GM06990 (cell line): Measurements from ENCODE around the gene SRRM4.
"Not testable (repeated sequence)": the region's sequence is repeated elsewhere in the genome, so short reads cannot be mapped to it uniquely, and the experiment has no call there.

Experiments used
- DNase-seq: peaks from one replicate; pipeline ENCODE4 v3.0.0-alpha.2; 2011; ENCODE audit not compliant: insufficient read length; ENCODE audit errors: extremely low read depth
- H3K27me3 ChIP-seq: replicated peaks from 2 replicates; pipeline ENCODE4 v1.6.0; 2011; ENCODE audit warnings: low read length; ENCODE audit not compliant: control insufficient read depth, insufficient read depth
- H3K36me3 ChIP-seq: 2 replicates; pipeline ENCODE4 v1.5.1; 2011; ENCODE audit warnings: low read length; ENCODE audit not compliant: control insufficient read depth, insufficient read depth
- H3K4me3 ChIP-seq: replicated peaks from 2 replicates; pipeline ENCODE4 v1.5.1; 2011; ENCODE audit warnings: low read depth, mild to moderate bottlenecking, control low read depth, low read length
- TF ChIP-seq, protein P1 (sequence below): IDR thresholded peaks from 2 replicates; pipeline ENCODE4 v1.5.1; 2011; ENCODE audit warnings: low read length, control low read depth, mild to moderate bottlenecking, inconsistent platforms; ENCODE audit not compliant: insufficient read depth, poor library complexity, severe bottlenecking

SRRM4 gene

DNA sequence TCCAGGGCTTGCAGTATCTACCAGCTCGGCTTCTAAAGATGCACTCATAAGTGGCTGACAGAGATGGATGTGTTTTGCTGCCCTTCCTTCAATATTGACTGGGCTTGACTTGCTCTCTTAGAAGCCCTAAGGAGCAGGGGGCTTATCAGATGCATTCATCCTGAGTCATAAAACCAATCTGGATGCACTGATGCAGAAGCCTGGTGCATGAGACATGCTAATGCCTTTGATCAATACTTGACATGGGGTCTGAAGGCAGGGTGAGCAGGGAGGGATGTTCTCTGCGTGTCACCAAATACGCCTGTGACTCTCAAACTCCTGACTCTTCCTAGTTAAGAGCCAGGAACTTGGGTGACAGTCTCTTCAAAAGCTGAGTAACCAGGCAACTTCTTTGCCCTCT, 119.6 kb downstream of the SRRM4 start:
- TF ChIP-seq, protein P1, sequence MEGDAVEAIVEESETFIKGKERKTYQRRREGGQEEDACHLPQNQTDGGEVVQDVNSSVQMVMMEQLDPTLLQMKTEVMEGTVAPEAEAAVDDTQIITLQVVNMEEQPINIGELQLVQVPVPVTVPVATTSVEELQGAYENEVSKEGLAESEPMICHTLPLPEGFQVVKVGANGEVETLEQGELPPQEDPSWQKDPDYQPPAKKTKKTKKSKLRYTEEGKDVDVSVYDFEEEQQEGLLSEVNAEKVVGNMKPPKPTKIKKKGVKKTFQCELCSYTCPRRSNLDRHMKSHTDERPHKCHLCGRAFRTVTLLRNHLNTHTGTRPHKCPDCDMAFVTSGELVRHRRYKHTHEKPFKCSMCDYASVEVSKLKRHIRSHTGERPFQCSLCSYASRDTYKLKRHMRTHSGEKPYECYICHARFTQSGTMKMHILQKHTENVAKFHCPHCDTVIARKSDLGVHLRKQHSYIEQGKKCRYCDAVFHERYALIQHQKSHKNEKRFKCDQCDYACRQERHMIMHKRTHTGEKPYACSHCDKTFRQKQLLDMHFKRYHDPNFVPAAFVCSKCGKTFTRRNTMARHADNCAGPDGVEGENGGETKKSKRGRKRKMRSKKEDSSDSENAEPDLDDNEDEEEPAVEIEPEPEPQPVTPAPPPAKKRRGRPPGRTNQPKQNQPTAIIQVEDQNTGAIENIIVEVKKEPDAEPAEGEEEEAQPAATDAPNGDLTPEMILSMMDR: no peak
- no peak for DNase-seq

DNA sequence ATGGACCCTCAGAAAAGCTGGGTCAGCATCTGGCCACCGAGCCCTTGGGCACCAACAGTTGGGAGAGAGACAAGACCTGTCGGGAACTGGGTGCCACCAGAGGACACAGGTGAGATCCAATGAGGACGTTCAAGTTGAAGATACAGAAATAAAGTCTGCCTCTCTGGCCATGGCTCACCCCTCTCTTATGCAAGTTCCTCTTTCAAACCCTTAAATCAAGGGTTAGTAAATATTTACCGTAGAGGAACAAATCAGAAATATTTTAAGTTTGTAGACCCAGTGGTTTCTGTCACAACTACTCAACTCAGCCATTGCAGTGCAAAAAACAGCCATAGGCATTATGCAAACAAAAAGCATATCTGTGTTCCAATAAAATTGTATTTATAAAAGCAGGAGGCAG, 120.9 kb downstream of the SRRM4 start:
- no peak for DNase-seq
- TF ChIP-seq, protein P1: no peak

More for the DNA sequence above, 119.6 kb downstream of the SRRM4 start:
- Histone ChIP-seq H3K36me3 (no peaks in the 10 kb centered on the region), H3K27me3 (no peaks in the 10 kb centered on the region; the same call in 1 of the 2 replicates), H3K4me3 (no peak overlapping the region)

DNA sequence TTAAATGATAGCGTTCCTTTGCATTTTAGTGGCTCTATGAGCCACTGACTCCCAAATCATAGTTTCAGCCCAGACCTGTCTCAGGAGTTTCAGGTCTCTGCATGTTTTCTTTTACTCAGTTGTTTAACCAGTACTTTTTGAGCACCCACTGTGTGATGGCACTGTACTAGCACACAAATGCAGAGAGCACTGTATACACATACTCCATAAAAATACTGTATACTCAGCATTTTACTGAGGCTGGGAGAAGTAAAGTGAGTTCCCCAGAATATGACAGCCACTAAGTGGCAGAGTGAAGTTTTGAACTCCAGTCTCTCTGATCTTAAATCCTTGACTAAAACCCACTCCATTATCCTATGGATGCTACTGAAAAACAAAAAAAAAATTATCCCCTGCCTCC, 121.4 kb downstream of the SRRM4 start:
- Histone ChIP-seq H3K27me3 (no peaks in the 10 kb centered on the region; the same call in 1 of the 2 replicates), H3K36me3 (no peaks in the 10 kb centered on the region), H3K4me3 (no peak overlapping the region)
- TF ChIP-seq, protein P1: no peak
- DNase-seq: no peak

More for the DNA sequence above, 120.9 kb downstream of the SRRM4 start:
- H3K27me3 ChIP-seq: no peaks in the 10 kb centered on the region; the same call in 1 of the 2 replicates
- no peak overlapping the region for H3K4me3 ChIP-seq
- no peaks in the 10 kb centered on the region for H3K36me3 ChIP-seq

DNA sequence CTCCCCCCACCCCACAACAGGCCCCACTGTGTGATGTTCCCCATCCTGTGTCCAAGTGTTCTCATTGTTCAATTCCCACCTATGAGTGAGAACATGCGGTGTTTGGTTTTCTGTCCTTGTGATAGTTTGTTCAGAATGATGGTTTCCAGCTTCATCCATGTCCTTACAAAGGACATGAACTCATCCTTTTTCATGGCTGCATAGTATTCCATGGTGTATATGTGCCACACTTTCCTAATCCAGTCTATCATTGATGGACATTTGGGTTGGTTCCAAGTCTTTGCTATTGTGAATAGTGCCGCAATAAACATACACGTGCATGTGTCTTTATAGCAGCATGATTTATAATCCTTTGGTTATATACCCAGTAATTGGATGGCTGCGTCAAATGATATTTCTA, 123.6 kb downstream of the SRRM4 start:
- H3K27me3 ChIP-seq, H3K36me3 ChIP-seq, H3K4me3 ChIP-seq, DNase-seq: not testable (repeated sequence)

DNA sequence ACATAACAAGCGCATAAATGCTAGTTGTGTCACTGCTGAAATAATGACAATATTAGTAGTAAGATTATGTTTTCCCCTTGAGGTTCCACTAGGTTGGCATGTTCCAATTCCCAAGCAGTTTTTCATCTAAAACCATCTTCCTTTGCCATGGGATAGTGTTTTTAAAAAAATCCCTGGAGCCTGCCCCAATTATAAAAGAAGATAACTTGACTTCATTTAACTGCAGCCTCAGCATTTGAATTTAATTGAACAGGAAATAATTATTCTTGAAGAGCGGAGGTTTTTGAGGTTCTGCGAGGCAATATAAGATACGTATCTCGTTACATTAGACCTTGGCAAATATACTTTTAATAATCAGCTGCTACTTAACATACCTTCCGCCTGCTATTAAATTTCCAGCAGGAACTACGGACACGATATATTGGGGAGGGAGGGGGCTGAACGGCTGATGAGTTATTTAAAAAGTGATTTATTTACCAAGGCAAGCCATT, 132.2 kb downstream of the SRRM4 start:
- Histone ChIP-seq H3K27me3 (no peaks in the 10 kb centered on the region), H3K36me3 (no peaks in the 10 kb centered on the region), H3K4me3 (no peak overlapping the region)
- DNase-seq: no peak
- TF ChIP-seq, protein P1: no peak

DNA sequence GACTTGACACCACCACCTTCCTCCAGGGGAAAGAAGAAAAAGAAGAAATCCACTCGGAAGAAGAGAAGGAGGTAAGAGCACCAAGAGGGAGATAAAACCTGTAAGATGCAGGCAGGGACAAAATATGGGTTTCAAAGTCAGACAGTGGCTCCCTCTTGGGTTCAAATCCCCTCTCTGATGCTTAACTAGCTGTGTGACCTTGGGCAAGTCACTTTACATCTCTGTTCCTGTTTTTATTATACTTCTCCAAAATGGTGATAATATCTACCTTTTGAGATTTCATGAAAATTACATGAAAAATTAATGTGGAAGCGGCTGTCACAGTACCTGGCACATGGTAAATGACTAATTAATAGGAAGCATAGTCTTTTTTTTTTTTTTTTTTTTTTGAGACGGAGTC, 133.0 kb downstream of the SRRM4 start:
- Histone ChIP-seq H3K27me3 (no peaks in the 10 kb centered on the region), H3K36me3 (no peaks in the 10 kb centered on the region), H3K4me3 (no peak overlapping the region)
- DNase-seq: no peak
- TF ChIP-seq, protein P1: no peak
